Activated CD8-positive, alpha-beta memory T cell treated with anti-CD3 and anti-CD28 coated beads for 48 hours (primary cell): ENCODE measurements around the gene DNMT3A.
"Not testable (repeated sequence)": the region's sequence is repeated elsewhere in the genome, so short reads cannot be mapped to it uniquely, and the experiment has no call there.

Source experiments
- DNase-seq, 3 experiments: peaks; one replicate each; pipeline ENCODE4 v3.0.0-alpha.2; 2020; ENCODE audit warnings: low read depth in 2 of 3, low spot score in 2 of 3

The DNMT3A gene

DNA sequence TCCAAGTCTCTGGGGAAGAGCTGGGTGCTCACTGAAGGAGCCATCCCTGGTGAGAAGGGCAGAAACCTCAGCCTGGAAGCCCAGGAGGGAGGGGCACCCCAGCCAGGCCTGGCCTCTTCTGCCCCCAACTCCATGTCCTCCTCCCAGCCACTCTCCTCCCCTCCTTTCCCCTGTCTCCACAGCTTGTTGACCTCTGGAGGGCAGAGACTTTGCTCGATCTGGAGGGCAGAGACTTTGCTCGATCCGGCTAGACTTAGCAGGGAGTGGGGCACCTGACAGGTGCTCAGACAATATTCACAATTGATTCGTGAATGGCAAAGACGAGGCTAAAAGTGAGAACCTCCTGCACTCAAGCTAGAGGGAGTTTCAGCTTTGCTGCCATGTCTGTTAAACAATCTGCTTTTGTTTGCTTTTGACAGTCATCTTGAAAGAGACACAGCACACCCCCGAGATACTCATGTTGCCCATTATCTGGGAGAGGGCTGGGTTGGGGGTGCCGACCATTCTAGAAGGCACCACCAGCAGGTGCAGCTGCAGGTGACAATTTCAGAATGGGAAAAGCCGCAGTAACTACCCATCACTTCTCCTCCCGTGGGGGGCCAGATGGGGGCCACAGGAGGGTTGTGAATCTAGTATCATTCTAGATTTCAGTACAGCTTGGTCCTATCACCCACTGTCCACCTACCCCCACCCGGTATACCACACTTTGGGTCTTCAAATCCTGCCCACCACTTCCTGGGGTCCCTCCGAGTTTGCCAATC is 54.8 kb downstream of the DNMT3A start:
- DNase-seq, result no peak

DNA sequence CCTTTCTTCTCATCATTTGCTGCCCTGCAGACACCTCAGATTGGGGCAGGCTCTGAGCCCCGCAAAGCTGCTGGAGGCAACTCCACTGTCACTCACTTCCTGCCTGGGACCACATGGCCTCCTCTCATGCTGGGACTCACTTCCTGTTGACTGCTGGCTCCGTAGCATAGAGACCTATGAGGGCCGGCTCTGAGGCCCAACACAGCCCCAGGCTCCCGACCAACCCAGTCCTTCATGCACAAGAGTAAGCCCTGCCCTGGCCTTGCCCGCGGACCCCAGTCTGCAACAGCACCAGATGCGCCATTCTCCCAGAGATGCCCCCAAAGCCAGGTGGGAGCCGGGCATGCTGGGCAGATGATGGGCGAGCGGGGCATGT is 55.7 kb downstream of the DNMT3A start:
- DNase-seq, result no peak

DNA sequence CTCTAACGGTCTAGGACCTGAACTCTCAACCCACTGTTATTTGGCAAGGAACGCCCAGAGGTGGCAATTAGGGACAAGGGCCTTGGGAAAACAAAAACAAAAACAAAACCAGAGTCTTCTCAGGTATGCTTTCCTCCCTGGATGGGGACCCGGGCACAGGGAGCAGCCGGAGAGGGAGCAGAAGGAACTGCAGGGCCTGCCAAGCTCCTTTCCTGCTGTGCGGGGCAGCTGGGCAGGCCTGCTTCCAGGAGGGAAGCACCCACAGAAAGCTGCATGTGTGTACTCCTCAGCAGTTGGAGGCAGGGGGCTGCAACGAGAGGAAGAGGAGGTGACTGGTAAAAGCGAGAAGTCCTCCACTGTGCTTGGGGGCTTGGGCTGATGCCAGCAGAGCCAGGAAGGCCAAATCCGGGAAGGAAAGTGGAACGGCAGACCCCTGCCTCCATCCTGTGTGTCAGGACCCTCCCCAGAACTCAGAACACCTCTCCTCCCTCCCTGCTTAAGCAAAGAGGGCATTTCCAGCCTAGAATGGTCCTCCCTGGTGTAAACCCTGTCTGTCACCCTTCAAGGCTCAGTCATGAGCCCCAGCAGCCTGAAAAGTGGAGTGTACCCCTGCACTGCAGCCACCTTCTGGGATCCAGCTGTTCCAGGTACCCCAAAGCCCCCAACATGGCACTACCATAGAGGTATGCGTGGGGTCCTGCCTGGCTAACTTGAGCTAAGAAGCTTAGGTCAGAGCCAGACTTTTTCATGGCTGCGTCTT is 56.3 kb downstream of the DNMT3A start:
- no peak for DNase-seq

GRCh38 chr2:25284756-25285155 is 57.0 kb downstream of the DNMT3A start:
- no peak for DNase-seq

- no peak for DNase-seq
Measured at GRCh38 chr2:25283921-25284320, 57.8 kb downstream of the DNMT3A start.

DNA sequence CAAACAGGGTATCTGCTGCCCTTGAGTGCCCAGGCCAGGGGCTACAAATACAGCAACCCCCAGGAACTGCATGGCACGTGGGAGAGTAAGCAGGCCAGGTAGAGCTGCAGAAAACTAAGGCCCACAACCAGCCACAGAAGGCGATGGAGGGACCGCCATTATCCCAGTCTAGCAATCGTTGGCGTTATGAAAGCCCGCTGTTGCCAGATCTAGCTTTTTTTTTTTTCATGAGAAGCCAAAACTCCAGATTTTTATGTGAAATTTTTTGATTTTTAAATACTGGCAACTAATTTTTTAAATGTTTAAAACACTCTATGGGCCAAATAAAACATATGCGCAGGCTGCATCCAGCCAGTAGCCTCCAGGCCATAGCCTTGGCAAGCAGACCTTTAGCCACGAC is 59.8 kb downstream of the DNMT3A start:
- no peak for DNase-seq

DNA sequence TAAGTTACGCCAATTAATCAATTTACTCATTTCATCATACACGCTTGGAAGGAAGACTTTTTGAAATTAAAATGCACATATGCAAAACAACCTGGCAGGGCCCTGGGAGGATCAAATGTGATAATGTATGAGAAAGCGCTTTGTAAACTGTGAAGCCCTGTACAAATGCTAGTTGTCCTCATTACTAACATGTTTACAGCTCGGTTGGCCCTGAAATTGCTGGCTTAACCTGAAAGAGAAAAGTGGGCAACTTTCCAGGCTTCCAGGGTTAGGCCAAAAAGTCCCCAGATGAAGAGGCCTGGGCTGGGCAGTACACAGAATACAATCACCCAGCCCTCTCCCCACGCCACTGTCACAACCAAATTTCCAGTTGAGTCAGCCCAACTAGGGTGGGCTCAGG is 60.2 kb downstream of the DNMT3A start:
- DNase-seq, result no peak

DNA sequence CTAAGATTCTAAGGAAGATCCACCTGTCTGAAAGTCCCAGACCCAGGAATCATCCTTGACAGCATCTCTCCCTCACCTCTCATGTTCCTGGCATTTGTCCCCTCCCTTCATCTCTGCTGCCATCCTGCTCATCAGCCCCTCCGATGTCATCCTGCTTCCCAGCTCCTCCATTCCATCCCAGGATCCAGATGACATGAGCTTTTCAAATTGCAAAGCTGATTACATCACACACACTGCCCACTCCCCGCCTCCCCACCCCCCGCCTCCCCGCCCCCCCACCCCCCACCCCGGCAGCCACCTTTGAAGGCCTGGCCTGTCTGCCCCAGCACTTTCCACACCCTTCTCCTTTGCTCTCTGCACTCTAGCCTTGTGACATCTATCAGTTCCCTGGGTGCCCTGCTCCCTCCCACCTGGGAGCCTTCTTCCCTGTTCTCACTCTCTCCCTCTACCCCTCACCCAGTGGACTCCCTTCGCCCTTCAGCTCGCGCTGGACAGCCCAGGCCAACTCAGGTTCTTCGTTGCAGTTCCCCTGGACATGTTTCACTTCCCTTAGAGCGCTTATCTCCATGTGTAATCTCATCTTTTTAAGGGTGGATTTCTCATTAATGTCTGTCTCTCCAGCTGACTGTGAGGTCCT is 61.6 kb downstream of the DNMT3A start:
- DNase-seq, result no peak

GRCh38 chr2:25279091-25279651 is 62.6 kb downstream of the DNMT3A start:
- DNase-seq, result no peak

GRCh38 chr2:25276569-25277465 is 64.9 kb downstream of the DNMT3A start:
- DNase-seq, result peak; percentile 69 to 76 (median 74)

DNA sequence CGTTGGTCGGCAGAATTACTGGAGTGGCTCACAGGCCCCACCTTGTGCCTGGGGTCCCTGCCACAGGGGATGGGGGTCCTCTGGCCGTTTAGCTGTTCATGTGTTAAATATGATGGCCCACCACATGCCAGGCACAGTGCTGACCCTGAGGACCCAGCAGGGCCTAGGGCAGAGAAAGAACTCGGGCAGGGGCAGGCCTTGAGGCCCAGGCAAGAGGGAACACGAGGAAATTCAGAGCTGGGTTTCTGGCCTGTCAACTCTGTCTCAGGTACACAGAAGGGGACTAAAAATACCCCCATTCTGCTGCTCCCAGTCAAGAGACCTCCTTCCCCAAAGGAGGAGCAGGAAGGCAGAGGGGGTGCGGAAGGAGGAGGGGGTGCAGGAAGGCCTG is 66.2 kb downstream of the DNMT3A start:
- no peak for DNase-seq

DNA sequence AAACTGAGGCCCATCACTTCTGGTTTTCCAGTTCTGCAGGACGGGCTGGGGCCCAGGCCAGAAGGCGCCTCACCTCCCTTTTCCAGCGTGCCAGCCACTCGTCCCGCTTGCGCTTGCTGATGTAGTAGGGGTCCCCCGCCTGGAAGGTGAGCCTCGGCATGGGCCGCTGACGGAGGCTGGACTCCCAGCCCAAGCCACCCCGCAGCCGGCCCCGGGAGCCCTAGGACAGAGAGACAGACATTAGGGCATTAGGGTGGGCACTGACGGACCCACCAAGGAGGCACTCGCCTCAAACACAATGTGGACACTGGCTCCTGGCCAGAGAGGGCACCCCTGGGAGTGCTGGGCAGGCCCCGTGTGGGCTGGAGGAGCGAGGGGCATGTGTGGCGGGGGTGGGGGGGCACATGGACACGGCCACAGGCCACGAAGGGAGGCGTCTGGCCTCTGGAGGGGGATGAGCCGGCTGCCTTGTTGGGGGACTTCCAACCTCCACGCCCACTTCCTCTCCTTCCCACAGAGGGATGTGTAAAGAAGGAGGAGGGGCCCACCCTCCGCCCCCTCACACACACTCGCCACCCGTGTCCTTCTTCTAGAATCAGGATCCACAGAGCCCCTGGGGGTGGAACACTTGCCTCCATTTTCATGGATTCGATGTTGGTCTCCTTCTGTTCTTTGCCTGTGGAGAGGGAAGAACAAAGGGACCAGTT is 66.7 kb downstream of the DNMT3A start:
- no peak for DNase-seq

DNA sequence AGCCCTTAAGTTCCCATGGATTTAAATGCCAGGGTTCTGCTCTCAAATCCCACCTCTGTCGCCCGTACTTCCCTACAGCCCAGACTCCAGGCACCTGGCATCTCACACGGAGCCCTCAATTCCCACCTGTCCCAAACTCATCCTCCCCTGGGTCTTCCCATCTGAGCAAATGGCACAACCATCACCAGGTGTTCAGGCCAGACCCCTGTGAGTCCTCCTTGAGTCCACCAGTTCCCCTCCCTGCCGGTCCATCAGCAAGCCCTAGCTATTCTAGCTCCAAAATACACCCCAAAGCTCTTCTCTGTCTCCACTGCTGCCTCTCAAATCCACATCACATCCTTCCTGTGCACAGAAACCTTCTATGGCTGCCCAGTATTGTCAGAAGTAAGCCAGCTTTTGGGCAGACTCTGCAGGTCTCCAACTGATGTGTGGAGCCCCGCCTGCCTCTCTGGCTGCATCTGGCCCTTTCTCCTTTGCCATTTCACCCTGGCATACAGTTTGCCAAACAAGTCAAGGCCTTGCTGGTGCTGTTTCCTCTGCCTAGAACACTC is 67.7 kb downstream of the DNMT3A start:
- no peak for DNase-seq

- DNase-seq, result not testable (repeated sequence)
Measured at GRCh38 chr2:25272705-25273104, 69.0 kb downstream of the DNMT3A start.

- DNase-seq, result no peak
Measured at GRCh38 chr2:25270061-25270460, 71.7 kb downstream of the DNMT3A start.

DNA sequence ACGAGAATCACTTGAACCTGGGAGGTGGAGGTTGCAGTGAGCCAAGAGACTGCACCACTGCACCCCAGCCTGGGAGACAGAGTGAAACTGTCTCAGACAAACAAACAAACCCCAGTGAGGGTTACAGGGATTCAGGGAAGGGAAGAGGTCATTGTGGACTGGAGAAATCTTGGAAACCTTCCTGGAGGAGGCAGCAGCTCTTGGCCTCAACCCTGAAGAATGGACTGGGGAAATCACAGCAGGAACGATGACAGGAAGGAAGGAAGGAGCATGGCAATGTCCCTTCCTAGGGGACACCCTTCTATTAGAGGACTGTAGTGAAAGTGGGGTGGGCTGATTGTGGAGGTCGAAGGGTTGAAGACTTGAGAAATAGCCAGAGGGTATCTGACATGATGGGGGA is 72.5 kb downstream of the DNMT3A start:
- DNase-seq, result no peak

- no peak for DNase-seq
Measured at GRCh38 chr2:25268139-25268538, 73.6 kb downstream of the DNMT3A start.

GRCh38 chr2:25266399-25266798 is 75.3 kb downstream of the DNMT3A start:
- DNase-seq, result no peak

DNA sequence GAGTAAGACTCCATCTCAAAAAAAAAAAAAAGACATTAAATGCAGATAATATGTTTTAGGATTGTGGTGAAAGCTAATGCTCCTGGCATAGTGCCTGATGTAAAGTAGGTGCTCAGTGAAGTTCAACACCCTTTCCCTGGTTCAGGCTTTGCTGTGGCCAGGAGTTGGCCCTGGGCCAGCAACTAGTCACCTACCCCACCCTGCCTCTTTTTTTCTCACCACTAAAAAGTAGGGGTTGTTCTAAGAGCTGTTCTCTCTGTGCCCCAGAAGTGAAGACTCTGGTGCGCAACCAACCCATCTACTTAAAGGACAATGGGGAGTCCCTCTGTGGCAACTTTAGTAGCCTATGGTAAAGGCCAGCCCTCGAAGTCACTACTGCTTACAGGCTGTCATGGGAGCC is 75.9 kb downstream of the DNMT3A start:
- DNase-seq, result no peak

DNA sequence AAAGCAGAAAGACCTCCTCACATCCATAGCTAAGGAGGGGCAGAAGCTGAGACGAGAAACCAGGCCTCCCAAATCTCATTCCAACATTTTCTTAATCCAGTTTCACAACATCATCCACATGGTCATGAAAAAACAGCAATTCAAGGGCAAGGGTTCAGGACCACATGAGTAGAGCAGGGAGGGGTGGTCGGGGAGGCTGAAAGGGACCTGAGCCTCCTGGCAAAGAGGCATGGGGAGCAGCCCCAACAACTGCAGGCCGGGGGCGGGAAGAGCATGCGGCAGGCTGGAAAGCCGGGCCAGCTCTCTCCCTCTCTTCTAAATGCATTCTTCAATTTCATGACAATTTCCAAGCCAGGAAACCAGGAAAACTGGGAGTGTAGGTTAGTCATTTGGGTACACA is 76.7 kb downstream of the DNMT3A start:
- no peak for DNase-seq
